Hindlimb muscle (tissue), 1 donor: ENCODE measurements around the gene PRKD2. TPM values are rescaled to one million over a fixed set of nuclear protein-coding genes. Genes with fewer than 3 reads are reported as not detected.
"Not testable (repeated sequence)": the region's sequence is repeated elsewhere in the genome, so short reads cannot be mapped to it uniquely, and the experiment has no call there.

Experiments
- DNase-seq: peaks from one replicate; pipeline ENCODE4 v3.0.0-alpha.2; 2013
- polyA plus RNA-seq: library from polyadenylated mRNA; unstranded; fragments of 120-200 nt; gene quantifications from one replicate; pipeline ENCODE4 v1.2.1, GENCODE V29; 2013; ENCODE audit not compliant: insufficient read length

PRKD2 gene
- polyA plus RNA-seq = 20.7 TPM

DNA sequence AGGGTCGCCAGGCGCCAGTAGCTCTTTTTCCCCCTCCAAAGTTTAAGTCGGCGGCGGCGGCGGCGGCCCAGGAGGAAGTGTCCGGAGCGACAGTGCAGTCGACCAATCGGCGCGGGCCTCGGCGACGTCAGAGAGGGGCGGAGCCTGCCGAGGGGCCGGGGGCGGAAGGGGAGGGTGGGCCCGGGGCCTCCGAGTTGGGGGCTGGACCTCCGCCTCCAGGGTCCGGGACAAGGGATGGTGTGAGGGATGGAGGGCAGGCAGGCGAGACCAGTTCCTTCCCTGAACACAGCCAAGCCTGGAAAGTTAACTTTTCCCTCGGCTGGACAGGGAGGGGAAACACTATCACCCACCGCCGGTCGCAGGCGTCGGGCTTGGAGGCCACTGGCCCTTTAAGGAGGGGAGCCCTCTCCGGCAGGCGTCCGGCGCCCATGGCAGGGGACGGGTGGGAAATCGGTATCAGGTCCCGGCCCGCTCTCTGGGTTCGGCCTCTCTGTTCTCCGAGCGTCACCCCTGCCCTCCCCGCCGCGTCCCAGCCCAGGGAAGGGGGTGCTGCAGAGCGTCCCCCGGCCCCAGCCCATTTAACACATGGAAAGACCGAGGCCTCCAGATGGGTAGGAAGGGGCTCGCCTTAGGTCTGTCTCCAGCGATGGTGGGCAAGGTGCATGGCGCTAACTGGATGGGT is at the start of gene PRKD2:
TSS of gene PRKD2 (minus strand) at position 81 of the 682 bp plus-strand sequence. CDS start 744 bp downstream, outside the sequence.
- peak; percentile 91 for DNase-seq

DNA sequence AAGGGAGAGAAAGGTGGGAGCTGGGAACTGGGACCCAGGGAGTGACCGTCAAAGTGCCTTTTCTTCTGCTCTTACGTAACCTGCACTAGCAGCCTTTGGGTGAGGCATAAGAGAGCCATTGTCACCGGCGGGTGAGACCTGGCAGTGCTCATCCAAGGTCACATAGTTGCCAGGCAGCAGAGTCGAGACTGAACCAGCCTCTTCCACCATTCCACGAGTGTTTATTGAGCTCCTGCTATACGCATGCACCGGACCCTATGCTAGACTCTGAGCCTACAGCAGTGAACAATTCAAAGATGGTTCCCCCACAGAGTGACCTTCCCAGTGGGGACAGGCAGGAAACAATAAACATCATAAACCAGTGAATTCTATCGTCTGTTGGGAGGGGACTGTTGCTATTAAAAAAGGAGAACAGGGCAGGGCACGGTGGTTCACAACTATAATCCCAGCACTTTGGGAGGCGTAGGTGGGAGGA is 47.9 kb upstream of the PRKD2 start:
- no peak for DNase-seq

DNA sequence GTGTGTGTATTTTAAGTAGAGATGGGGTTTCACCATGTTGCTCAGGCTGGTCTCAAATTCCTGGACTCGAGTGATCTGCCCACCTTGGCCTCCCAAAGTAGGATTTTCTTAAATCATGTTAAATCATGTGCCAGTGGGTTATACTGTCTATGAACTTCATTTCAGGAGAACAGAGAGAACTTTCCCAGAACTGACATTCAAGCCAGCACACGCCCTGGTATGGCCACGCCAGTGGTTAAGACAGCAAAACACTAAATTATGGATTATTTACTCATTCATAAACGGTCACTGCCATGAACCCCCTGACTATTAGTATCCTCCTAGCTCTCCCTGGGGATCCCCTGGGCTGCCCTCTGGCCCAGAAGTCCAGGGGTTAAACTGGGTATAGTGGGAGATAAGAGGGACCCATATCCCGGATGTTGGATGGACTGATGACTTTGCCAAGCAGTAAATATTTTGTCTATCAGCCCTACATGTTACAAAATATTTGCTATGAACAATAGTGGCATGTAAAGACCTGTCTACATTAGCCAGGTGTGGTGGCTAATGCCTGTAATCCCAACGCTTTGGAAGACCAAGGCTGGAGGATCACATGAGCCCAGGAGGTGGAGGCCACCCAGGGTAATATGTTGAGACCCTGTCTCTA is 45.5 kb upstream of the PRKD2 start:
- DNase-seq = no peak

DNA sequence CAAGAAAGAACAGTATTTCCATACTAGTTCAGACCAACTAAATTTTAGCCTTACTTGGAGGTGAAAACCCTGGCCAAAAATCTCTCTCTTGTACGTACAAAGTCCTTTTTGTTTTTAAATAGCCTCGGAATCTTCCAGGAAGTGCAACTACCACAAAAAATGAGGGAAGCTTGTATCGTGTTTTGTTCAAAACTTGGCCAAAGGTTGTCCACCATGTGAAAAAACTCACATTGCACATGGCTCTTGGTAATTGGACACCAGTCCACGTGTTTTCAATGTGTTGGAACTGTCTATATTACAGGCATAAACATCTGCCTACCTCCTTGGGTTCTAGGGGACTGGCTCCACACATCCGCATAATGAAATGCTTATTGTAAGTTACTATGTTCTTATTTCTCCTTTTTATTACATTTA is 44.5 kb upstream of the PRKD2 start:
- no peak for DNase-seq

DNA sequence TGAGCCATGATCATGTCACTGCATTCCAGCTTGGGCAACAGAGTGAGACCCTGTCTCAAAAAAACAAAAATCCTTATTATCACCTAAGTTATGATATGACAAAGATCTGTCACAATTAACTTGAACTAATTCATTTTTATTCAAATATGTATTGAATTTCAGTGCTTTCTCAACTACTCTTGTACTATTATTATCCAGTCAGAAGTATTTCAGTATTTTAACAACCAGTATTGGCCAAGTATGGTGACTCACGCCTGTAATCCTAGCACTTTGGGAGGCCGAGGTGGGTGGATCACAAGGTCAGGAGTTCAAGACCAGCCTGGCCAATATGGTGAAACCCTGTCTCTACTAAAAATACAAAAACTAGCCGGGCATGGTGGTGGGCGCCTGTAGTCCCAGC is 44.0 kb upstream of the PRKD2 start:
- DNase-seq = not testable (repeated sequence)

DNA sequence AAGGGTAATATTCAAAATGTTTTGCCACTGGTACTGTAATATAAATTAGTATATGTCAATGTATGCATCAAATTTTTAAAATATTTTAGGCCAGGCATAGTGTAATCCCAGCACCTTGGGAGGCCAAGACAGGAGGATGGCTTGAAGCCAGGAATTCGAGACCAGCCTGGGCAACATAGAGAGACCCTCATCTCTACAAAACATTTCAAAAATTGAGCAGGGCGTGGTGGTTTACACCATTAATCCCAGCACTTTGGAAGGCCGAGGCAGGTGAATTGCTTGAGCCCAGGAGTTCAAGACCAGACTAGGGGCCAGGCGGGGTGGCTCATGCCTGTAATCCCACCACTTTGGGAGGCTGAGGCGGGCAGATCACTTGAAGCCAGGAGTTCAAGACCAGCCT is 43.4 kb upstream of the PRKD2 start:
- DNase-seq = no peak

DNA sequence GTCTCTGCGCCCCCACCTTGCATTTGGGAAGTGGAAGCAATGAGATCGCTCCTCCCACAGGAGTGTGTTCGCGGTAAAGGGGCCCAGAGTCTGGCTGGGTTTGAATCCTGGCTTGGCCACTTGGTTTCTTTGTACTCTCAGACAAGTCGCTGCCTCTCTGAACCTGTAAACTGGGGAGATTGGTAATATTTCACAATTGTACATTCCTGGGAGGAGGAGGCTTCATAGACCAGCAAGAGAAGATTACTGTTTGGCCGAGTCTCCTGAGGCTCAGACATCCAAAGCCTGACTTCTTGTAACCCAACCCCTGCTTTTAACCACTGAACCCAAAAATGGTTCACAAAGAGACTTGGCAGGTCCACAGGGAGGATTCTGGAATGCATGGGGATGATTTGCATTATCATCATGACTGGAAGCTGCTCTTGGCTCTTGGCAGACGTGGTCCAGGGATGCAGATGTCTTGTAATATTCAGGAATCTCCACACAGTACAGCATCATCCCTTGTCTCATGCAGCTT is 43.0 kb upstream of the PRKD2 start:
- no peak for DNase-seq

DNA sequence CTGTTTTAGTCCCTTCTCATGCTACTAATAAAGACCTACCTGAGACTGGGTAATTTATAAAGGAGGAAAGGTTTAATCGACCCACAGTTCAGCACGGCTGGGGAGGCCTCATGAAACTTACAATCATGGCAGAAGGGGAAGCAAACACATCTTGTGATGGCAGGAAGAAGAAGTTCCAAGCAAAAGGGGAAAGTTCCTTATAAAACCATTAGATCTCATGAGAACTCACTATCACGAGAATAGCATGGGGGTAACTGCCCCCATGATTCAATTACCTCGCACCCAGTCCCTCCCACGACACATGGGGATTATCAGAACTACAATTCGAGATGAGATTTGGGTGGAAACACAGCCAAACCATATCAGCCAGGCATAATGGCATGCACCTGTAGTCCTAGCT is 42.3 kb upstream of the PRKD2 start:
- DNase-seq = no peak

DNA sequence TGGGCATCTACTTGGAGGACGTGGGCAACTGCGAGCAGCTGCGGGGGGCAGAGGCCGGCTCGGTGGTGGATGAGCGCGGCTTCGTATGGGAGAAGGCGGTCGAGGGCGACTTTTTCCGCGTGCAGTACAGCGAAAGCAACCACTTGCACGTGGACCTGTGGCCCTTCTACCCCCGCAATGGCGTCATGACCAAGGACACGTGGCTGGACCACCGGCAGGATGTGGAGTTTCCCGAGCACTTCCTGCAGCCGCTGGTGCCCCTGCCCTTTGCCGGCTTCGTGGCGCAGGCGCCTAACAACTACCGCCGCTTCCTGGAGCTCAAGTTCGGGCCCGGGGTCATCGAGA is 39.6 kb upstream of the PRKD2 start:
- no peak for DNase-seq

DNA sequence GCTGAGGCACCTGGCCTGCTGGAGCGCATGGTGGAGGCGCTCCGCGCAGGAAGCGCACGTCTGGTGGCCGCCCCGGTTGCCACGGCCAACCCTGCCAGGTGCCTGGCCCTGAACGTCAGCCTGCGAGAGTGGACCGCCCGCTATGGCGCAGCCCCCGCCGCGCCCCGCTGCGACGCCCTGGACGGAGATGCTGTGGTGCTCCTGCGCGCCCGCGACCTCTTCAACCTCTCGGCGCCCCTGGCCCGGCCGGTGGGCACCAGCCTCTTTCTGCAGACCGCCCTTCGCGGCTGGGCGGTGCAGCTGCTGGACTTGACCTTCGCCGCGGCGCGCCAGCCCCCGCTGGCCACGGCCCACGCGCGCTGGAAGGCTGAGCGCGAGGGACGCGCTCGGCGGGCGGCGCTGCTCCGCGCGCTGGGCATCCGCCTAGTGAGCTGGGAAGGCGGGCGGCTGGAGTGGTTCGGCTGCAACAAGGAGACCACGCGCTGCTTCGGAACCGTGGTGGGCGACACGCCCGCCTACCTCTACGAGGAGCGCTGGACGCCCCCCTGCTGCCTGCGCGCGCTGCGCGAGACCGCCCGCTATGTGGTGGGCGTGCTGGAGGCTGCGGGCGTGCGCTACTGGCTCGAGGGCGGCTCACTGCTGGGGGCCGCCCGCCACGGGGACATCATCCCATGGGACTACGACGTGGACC is 39.1 kb upstream of the PRKD2 start:
- no peak for DNase-seq

DNA sequence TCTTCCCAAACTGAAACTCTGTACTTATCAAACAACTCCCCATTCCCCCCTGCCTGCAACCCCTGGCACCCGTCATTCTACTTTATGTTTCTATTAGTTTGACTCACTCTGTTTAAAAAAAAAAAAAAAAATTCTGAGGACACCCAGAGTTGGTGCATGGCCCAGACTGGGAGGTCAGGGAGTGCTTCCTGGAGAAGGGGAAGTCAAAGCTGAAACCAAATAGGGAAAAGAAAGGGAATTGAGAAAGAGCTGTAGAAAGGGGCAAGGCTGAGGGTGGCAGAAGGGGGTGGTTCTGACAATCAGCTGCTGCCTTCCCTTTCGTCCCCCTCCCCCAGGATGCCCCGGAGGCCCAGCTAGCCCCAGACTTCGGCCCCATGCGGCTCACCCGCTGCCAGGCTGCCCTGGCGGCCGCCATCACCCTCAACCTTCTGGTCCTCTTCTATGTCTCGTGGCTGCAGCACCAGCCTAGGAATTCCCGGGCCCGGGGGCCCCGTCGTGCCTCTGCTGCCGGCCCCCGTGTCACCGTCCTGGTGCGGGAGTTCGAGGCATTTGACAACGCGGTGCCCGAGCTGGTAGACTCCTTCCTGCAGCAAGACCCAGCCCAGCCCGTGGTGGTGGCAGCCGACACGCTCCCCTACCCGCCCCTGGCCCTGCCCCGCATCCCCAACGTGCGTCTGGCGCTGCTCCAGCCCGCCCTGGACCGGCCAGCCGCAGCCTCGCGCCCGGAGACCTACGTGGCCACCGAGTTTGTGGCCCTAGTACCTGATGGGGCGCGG is 38.4 kb upstream of the PRKD2 start:
- no peak for DNase-seq

DNA sequence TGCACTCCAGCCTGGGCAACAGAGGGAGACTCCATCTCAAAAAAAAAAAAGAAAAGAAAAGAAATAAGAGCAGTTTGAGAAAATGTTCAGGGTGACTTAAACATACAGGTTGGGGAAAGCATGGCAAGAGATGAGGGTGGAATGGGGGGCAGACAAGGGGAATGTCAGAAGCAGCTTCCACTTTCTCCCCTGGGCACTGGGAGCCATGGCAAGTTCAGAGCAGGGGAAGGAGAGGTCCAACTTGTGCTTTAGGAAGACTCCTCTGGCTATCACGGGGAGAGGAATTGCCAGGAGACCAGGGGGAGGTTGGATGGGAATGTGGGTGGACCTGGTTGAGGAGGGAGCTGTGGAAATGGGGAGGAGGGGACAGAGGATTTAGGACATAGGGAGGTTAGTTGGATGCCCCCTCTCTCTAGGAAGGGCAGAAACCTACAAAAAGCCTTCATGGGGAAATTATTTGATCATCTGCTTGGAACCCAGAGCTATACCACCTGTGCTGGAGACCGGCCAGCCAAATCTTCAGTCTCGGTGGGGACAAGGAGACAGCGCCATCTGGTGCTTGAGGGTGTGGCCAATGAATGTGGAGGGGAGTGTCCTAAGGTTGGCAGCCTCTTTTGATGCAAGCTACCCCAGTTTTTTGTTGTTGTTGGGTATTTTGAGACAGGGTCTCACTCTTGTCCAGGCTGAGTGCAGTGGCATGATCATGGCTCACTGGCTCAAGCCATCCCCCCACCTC is 36.7 kb upstream of the PRKD2 start:
- DNase-seq = no peak

DNA sequence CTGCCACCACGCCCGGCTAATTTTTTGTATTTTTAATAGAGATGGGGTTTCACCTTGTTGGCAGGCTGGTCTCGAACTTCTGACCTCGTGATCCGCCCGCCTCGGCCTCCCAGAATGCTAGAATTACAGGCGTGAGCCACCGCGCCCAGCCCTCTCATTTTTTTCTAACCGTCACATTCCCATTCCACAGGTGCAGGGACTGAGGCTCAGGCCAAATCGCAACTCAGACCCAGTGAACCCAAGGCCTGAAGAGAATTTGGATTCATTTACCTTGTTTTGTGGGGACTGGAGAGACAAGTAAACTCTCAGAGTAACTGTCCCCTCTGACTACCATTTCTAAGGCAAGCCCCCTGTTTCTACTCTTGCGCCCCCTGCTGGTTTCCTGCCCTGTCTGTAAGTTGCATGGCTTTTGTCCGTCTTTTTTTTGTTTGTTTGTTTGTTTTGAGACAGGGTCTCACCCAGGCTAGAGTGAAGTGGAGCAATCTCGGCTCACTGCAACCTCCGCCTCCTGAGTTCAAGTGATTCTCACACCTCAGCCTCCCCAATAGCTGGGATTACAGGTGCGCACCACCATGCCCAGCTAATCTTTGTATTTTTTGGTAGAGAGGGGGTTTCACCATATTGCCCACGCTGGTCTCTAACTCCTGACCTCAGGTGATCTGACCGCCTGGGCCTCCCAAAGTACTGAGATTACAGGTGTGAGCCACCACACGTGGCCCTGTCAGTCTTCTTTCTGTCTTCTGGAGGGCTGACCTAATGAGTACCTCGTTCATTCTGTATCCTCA is 31.6 kb upstream of the PRKD2 start:
- DNase-seq = no peak

DNA sequence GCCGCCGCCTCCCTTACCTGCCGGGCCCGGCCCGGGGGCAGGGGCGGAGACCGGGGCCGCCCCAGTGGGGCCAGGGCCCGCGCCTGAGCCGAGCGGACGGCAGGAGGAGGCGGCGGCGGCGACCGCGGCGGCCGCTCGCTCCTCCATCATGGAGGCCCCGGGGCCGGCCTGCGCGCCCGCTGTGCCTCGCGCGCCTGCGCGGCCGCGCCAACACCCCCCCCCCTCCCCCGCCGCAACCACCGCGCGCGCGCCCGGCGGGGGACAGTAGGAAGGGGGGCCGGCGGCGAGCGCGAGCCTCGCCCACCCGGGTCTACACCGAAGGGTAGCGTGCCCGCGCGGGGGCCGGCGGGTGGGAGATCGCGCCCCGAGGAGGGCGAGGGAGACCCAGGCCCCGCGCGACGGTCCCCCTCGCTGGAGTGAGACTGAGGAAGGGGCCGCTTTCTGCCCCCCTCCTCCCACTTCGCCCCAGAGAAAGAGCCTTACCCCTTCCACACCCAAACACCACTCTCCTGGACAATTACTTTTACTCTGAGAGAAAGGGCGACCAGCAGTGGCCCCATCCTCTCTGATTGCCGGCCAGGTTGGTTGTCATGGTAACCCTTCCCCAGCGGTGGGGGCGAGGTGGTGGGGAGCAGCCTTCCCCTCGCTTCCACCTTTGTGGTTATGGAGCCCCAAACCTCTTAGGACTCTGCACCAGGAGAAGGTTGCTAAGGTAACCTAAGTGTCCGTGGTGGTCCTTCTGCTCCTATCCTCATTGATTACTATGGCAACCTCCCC is 29.6 kb upstream of the PRKD2 start, which contains the start of gene STRN4:
TSS of gene STRN4 (minus strand) at position 170 of the 777 bp plus-strand sequence. CDS start at position 150, 20 bp downstream.
- DNase-seq = peak; percentile 72

DNA sequence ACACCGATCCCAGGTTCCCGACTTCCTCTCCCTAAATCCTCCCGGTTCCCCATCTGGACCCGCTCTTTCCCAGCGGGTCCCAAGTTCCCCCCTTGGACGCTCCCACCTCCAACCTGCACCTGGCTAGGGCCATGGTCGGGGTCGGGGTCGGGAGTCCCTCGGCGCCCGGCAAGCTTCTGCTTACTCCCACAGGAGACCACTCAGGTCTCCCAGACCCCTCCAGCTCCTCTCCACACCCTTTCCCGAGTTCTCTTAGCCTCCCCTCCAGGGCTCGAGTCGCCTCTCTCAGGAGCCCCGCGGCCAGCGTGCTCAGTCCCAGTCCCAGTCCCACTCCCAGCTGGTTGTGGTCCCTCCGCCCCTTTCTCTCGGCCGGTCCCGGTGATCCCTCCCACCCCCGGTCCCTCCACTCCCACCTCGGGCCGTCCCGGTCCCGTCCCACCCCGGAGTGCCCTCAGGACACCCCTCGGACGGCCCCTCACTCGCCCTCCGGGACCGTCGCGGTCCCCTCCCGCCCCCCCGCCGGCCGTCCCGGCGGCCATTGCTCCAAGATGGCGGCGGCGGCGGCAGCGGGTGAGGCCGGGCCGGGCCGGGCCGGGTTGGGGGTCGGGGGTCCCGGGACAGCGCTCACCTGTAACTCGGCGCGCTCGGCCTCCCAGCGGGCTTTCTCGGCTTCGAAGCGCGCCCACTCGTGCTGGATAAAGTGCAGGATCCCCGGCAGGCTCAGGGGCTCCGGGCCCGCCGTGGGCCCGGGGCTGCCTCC is 28.8 kb upstream of the PRKD2 start, which contains the start of gene FKRP:
TSS of gene FKRP (plus strand) at position 537 of the 760 bp plus-strand sequence. CDS start 9,394 bp downstream, outside the sequence.
- DNase-seq = no peak

DNA sequence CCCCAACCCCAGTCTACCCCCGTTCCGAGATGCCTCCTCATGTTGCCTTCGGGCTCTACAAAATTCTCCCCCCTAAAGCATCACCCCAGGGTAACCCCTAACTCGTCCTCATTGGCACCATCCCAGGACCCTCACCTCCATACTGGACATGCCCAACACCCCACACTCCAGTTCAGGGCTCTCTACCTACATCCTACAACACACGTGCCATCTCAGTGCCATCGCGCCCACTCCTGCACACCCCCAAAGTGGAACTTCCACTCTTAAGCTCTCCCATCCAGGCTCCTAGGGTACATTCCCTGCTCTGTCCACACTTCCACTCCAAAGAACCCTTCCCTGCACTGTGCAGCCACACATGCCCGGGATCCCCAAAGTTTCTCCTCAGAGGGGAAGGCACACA is 28.1 kb upstream of the PRKD2 start:
- DNase-seq = no peak

DNA sequence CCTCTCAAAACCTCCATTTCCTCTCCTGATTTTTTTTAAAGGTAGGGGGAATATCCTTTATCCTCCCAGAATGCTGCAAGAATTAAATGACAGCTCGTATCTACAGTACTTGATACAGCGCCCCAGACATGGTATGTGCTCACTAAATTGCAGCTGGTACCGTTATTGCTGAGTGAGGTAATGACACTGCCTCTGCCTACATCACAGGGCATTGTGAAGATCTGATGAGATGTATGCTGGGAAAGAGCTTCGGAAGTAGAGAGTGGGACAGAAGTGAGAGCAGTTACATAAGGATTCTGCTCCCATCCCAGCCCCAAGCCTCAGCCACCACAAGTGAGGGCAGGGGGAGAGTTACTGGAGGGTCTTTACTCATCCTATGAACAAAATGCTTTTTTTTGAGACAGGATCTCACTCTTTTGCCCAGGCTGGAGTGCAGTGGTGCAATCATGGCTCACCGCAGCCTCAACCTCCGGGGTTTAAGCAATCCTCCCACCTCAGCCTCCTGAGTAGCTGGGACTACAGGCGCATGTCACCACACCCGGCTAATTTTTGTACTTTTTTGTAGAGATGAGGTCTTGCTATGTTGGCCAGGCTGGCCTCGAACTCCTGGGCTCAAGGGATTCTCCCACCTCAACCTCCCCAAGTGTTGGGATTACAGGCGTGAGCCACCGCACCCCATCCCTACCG is 27.2 kb upstream of the PRKD2 start:
- no peak for DNase-seq

DNA sequence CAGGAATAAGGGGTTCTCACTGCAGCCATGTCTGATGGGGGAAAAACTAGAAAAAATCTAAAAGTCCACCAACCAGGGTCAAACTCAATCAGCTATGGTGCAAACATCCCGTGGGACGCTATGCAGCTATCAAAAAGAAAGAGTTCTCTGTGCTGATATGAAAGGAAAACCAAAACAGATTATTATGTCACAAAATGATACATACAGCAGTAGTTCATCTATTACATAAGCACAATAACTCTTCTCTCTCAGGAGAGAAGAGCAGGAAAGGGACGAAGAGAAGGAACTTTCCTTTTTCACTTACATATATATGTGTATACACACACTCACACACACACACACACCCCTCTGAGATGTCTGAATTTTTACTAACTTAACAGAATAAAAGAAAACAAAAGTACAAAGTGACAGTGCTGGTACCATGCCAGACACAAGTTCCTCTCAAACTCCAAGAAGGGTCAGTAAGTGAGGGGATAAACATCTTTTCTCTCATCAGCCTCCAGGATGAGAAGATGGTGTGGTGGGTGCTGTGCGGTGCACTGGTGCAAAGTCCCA is 26.1 kb upstream of the PRKD2 start:
- DNase-seq = no peak
